Stimulated activated CD4-positive, alpha-beta T cell treated with anti-CD3 and anti-CD28 coated beads, Interleukin-4, amount 100 ng/mL, for 24 hours (primary cell): ENCODE data around the gene NCAN.

Experiments used
- DNase-seq: peaks from one replicate; pipeline ENCODE4 v3.0.0-alpha.2; 2020

The NCAN gene

DNA sequence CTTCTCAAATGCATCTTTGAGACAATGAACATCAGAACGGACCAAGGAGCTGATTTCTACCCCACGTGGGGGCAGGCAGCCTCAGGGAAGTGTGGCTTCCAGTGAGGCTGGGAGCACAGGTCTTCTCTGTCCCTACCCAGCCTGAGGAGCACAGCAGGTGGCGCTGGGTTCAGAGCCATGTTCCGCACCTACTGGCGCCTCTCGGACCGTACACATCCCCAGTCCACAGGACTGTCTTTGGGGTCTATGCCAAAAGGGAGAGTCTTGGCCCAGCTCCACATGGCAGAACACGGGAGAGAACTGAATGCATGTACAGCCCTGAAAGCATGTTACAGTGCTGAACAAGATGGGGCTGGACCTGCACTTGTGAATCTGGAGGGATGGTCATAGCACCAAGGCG is 86.0 kb downstream of the NCAN start:
- DNase-seq = no peak

DNA sequence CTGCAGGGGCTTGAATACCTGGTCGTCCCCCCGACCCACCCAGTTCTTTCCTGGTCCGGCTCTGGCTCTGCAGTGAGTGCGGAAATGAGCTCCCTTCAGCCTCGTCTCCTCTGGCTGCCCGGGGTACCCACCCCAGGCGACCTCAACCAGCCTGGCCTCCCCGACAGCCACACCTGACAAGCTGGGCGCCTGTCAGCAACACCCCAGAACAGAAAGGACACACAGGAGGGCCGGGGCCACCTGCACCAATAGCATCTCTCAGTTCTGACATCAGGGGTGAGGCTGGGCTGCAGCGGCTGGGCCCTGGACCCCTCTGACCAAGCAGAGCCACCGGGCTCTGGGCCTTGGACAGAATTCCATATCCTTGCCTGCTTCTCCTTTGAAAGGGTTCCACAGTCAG is 88.9 kb downstream of the NCAN start:
- no peak for DNase-seq
